ENCODE results near the gene SLC8A1.

The SLC8A1 gene

GRCh38 chr2:40352041-40352702, 99.7 kb downstream of the SLC8A1 start:
- no peak overlapping the region for H3K9ac ChIP-seq (ENCODE audit: low read depth, low read length, poor library complexity, severe bottlenecking)
- H3K27me3 ChIP-seq (ENCODE audit: insufficient read depth, low read length, poor library complexity, severe bottlenecking) = no peaks in the 10 kb centered on the region
- H3K79me2 ChIP-seq (ENCODE audit: insufficient read depth, low read length) = no peaks in the 10 kb centered on the region
- no peaks in the 10 kb centered on the region for H3K9me2 ChIP-seq (replicated peaks; ENCODE audit: low read depth, low read length)
- H3K4me3 ChIP-seq (ENCODE audit: low read length, poor library complexity, severe bottlenecking) = no peak overlapping the region
- no peak for TF ChIP-seq EZH2phosphoT487 (IDR thresholded peaks at IDR 0.05; ENCODE audit: borderline replicate concordance)
- no peak for TF ChIP-seq CTCF (conservative IDR thresholded peaks at IDR 0.05; ENCODE audit: low read length)
- no peaks in the 10 kb centered on the region for H3K9me3 ChIP-seq (ENCODE audit: insufficient read depth, low read depth, low read length)
- no peaks in the 10 kb centered on the region for H3F3A ChIP-seq (ENCODE audit: low read depth)
- no peaks in the 10 kb centered on the region for H3K36me3 ChIP-seq (ENCODE audit: insufficient read depth, low read length)
- H3K4me2 ChIP-seq (ENCODE audit: low read depth, low read length, poor library complexity, severe bottlenecking) = no peak overlapping the region
- H4K20me1 ChIP-seq (ENCODE audit: insufficient read depth, low read length, poor library complexity, severe bottlenecking) = no peaks in the 10 kb centered on the region
- no peaks in the 10 kb centered on the region for H3K4me1 ChIP-seq (ENCODE audit: insufficient read depth, low read length, poor library complexity, severe bottlenecking)
- no peak overlapping the region for H2AFZ ChIP-seq (ENCODE audit: low read length)

- H3K4me3 ChIP-seq (ENCODE audit: low read length, poor library complexity, severe bottlenecking) = no peak overlapping the region
- no peaks in the 10 kb centered on the region for H3K9me3 ChIP-seq (ENCODE audit: insufficient read depth, low read depth, low read length)
- no peak overlapping the region for H2AFZ ChIP-seq (ENCODE audit: low read length)
- no peaks in the 10 kb centered on the region for H4K20me1 ChIP-seq (ENCODE audit: insufficient read depth, low read length, poor library complexity, severe bottlenecking)
- H3K27me3 ChIP-seq (ENCODE audit: insufficient read depth, low read length, poor library complexity, severe bottlenecking) = no peaks in the 10 kb centered on the region
- no peak overlapping the region for H3K4me2 ChIP-seq (ENCODE audit: low read depth, low read length, poor library complexity, severe bottlenecking)
- no peak overlapping the region for H3K9ac ChIP-seq (ENCODE audit: low read depth, low read length, poor library complexity, severe bottlenecking)
- H3K36me3 ChIP-seq (ENCODE audit: insufficient read depth, low read length) = no peaks in the 10 kb centered on the region
- TF ChIP-seq EZH2phosphoT487 (IDR thresholded peaks at IDR 0.05; ENCODE audit: borderline replicate concordance) (no peak), CTCF (conservative IDR thresholded peaks at IDR 0.05; ENCODE audit: low read length) (no peak)
- no peaks in the 10 kb centered on the region for H3K4me1 ChIP-seq (ENCODE audit: insufficient read depth, low read length, poor library complexity, severe bottlenecking)
- H3K9me2 ChIP-seq (replicated peaks; ENCODE audit: low read depth, low read length) = no peaks in the 10 kb centered on the region
- H3K79me2 ChIP-seq (ENCODE audit: insufficient read depth, low read length) = no peaks in the 10 kb centered on the region
- H3F3A ChIP-seq (ENCODE audit: low read depth) = no peaks in the 10 kb centered on the region
Observed at GRCh38 chr2:40348665-40349064, 103.2 kb downstream of the SLC8A1 start.

- Histone ChIP-seq H3K79me2 (ENCODE audit: insufficient read depth, low read length) (no peaks in the 10 kb centered on the region), H3K27me3 (ENCODE audit: insufficient read depth, low read length, poor library complexity, severe bottlenecking) (no peaks in the 10 kb centered on the region), H3K9ac (ENCODE audit: low read depth, low read length, poor library complexity, severe bottlenecking) (no peak overlapping the region), H2AFZ (ENCODE audit: low read length) (no peak overlapping the region), H3K4me2 (ENCODE audit: low read depth, low read length, poor library complexity, severe bottlenecking) (no peak overlapping the region), H3K9me3 (ENCODE audit: insufficient read depth, low read depth, low read length) (no peaks in the 10 kb centered on the region), H4K20me1 (ENCODE audit: insufficient read depth, low read length, poor library complexity, severe bottlenecking) (no peaks in the 10 kb centered on the region), H3K4me1 (ENCODE audit: insufficient read depth, low read length, poor library complexity, severe bottlenecking) (no peaks in the 10 kb centered on the region), H3K9me2 (replicated peaks; ENCODE audit: low read depth, low read length) (no peaks in the 10 kb centered on the region), H3K4me3 (ENCODE audit: low read length, poor library complexity, severe bottlenecking) (no peak overlapping the region), H3F3A (ENCODE audit: low read depth) (no peaks in the 10 kb centered on the region), H3K36me3 (ENCODE audit: insufficient read depth, low read length) (no peaks in the 10 kb centered on the region)
- TF ChIP-seq EZH2phosphoT487 (IDR thresholded peaks at IDR 0.05; ENCODE audit: borderline replicate concordance) (no peak), CTCF (conservative IDR thresholded peaks at IDR 0.05; ENCODE audit: low read length) (no peak)
Observed at GRCh38 chr2:40348038-40348437, 103.9 kb downstream of the SLC8A1 start.
